ENCODE measurements around the gene BSCL2.

BSCL2 gene

GRCh38 chr11:62727872-62728170 is 20.6 kb upstream of the BSCL2 start:
- no peak for TF ChIP-seq ISL1 (CRISPR knock-in tag; IDR thresholded peaks at IDR 0.05)
- no peak for TF ChIP-seq CSDC2 (CRISPR knock-in tag; IDR thresholded peaks at IDR 0.05)
- TF ChIP-seq TSHZ2 (CRISPR knock-in tag; IDR thresholded peaks at IDR 0.05) = no peak
- TF ChIP-seq ZC3H10 (CRISPR knock-in tag; IDR thresholded peaks at IDR 0.05) = no peak
- TF ChIP-seq ESRRG (CRISPR knock-in tag; IDR thresholded peaks at IDR 0.05) = no peak
- TF ChIP-seq PPARA (CRISPR knock-in tag; IDR thresholded peaks at IDR 0.05; ENCODE audit: borderline replicate concordance) = no peak
- TF ChIP-seq ZNF8 (CRISPR knock-in tag; IDR thresholded peaks at IDR 0.05) = no peak
- TF ChIP-seq ARNTL (CRISPR knock-in tag; IDR thresholded peaks at IDR 0.05; ENCODE audit: borderline replicate concordance, low read depth) = no peak
- ATAC-seq = peak; percentile 79

GRCh38 chr11:62727165-62727871 is 20.1 kb upstream of the BSCL2 start, which contains the start of gene HNRNPUL2:
TSS of gene HNRNPUL2 (minus strand) at chr11:62727457. CDS start at chr11:62727156, 301 bp downstream.
- peak; percentile 86 for ATAC-seq
- TF ChIP-seq ZFP30 (CRISPR knock-in tag; IDR thresholded peaks at IDR 0.05) (no peak), ZFP3 (CRISPR knock-in tag; IDR thresholded peaks at IDR 0.05) (no peak), POU6F1 (CRISPR knock-in tag; IDR thresholded peaks at IDR 0.05; ENCODE audit: borderline replicate concordance, low read depth) (no peak), CSRNP3 (CRISPR knock-in tag; IDR thresholded peaks at IDR 0.05) (no peak), CREB5 (CRISPR knock-in tag; IDR thresholded peaks at IDR 0.05; ENCODE audit: low read depth) (no peak), ZNF8 (CRISPR knock-in tag; IDR thresholded peaks at IDR 0.05) (no peak), ARNTL (CRISPR knock-in tag; IDR thresholded peaks at IDR 0.05; ENCODE audit: borderline replicate concordance, low read depth) (no peak), ZC3H10 (CRISPR knock-in tag; IDR thresholded peaks at IDR 0.05) (no peak), SNAI2 (CRISPR knock-in tag; IDR thresholded peaks at IDR 0.05) (no peak), ISL1 (CRISPR knock-in tag; IDR thresholded peaks at IDR 0.05) (no peak)

- TF ChIP-seq TSHZ2 (CRISPR knock-in tag; IDR thresholded peaks at IDR 0.05) = no peak
- no peak for TF ChIP-seq RARB (CRISPR knock-in tag; IDR thresholded peaks at IDR 0.05)
- no peak for TF ChIP-seq CREB5 (CRISPR knock-in tag; IDR thresholded peaks at IDR 0.05; ENCODE audit: low read depth)
- TF ChIP-seq ISL1 (CRISPR knock-in tag; IDR thresholded peaks at IDR 0.05) = no peak
- TF ChIP-seq SNAI2 (CRISPR knock-in tag; IDR thresholded peaks at IDR 0.05) = no peak
- no peak for TF ChIP-seq PATZ1 (CRISPR knock-in tag; IDR thresholded peaks at IDR 0.05; ENCODE audit: borderline replicate concordance)
- no peak for TF ChIP-seq PPARA (CRISPR knock-in tag; IDR thresholded peaks at IDR 0.05; ENCODE audit: borderline replicate concordance)
- TF ChIP-seq TCF4 (CRISPR knock-in tag; IDR thresholded peaks at IDR 0.05; ENCODE audit: borderline replicate concordance) = no peak
- TF ChIP-seq ZNF70 (CRISPR knock-in tag; IDR thresholded peaks at IDR 0.05) = no peak
- TF ChIP-seq CSDC2 (CRISPR knock-in tag; IDR thresholded peaks at IDR 0.05) = no peak
- TF ChIP-seq OSR1 (CRISPR knock-in tag; IDR thresholded peaks at IDR 0.05) = no peak
- no peak for TF ChIP-seq TOX (CRISPR knock-in tag; IDR thresholded peaks at IDR 0.05; ENCODE audit: borderline replicate concordance)
- no peak for ATAC-seq
These were observed 19.6 kb upstream of the BSCL2 start for GRCh38 chr11:62726915-62727164.
